Endothelial cell of umbilical vein (primary cell): ENCODE data around the gene TJP1.

Experiments
- EZH2 ChIP-seq: IDR thresholded peaks from 2 replicates; pipeline ENCODE4 v1.6.1; 2012; ENCODE audit warnings: borderline replicate concordance, low read depth, mild to moderate bottlenecking, moderate library complexity, low read length, inconsistent platforms; ENCODE audit not compliant: severe bottlenecking
- FOS ChIP-seq: IDR thresholded peaks from 2 replicates; pipeline ENCODE4 v1.6.1; 2011; ENCODE audit warnings: mild to moderate bottlenecking, low read length, moderate library complexity, borderline replicate concordance; ENCODE audit not compliant: insufficient read depth
- JUN ChIP-seq: IDR thresholded peaks from 2 replicates; pipeline ENCODE4 v1.6.1; 2011; ENCODE audit warnings: borderline replicate concordance, low read depth; ENCODE audit not compliant: insufficient read length, insufficient read depth
- MYC ChIP-seq: IDR thresholded peaks from one replicate; pipeline ENCODE4 v1.6.1; 2011; ENCODE audit warnings: mild to moderate bottlenecking, low read depth, low read length
- POLR2A ChIP-seq: IDR thresholded peaks from 2 replicates; pipeline ENCODE4 v1.6.1; 2012; ENCODE audit warnings: low read depth, mild to moderate bottlenecking, control low read depth, low read length
- POLR2AphosphoS5 ChIP-seq: IDR thresholded peaks from 2 replicates; pipeline ENCODE4 v1.6.1; 2012; ENCODE audit warnings: low read depth, mild to moderate bottlenecking, control low read depth, low read length, moderate library complexity; ENCODE audit not compliant: insufficient read depth
- TF ChIP-seq, protein P1 (sequence below), 2 donors: IDR thresholded peaks; 1 replicate in 1 of 2; 2 replicates in 1 of 2; pipeline ENCODE4 v1.5.1; 2011; ENCODE audit warnings: low read length in 2 of 2, mild to moderate bottlenecking in 2 of 2, moderate library complexity in 2 of 2, control low read depth in 1 of 2, inconsistent platforms in 1 of 2, low read depth in 1 of 2; ENCODE audit not compliant: insufficient read depth in 1 of 2; ENCODE audit errors: extremely low read depth in 1 of 2
- TF ChIP-seq, protein P2 (sequence below): IDR thresholded peaks from 2 replicates; pipeline ENCODE4 v1.6.1; 2011; ENCODE audit not compliant: insufficient read depth, insufficient read length

DNA sequence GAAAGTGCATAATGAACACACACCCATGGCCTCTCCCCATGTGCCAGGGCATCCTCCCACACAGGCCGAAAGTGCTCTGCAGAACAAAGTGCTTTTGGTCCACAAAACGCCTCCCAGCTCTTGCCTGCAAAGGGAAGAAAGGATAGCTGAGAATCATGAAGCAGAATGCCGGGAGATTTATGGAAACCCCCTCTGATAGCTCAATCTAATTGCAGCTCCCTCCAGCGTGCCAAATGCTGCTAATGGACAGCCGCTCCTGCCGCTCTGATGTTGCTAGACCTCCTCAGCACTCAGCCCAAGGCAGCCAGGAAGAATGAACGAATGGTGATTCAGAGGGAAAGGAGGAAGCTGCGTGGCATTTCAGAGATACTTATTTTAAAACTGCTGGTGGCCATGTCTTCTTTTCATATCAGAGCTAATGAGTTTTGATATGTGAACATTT is 145.3 kb downstream of the TJP1 start:
- TF ChIP-seq, protein P1, sequence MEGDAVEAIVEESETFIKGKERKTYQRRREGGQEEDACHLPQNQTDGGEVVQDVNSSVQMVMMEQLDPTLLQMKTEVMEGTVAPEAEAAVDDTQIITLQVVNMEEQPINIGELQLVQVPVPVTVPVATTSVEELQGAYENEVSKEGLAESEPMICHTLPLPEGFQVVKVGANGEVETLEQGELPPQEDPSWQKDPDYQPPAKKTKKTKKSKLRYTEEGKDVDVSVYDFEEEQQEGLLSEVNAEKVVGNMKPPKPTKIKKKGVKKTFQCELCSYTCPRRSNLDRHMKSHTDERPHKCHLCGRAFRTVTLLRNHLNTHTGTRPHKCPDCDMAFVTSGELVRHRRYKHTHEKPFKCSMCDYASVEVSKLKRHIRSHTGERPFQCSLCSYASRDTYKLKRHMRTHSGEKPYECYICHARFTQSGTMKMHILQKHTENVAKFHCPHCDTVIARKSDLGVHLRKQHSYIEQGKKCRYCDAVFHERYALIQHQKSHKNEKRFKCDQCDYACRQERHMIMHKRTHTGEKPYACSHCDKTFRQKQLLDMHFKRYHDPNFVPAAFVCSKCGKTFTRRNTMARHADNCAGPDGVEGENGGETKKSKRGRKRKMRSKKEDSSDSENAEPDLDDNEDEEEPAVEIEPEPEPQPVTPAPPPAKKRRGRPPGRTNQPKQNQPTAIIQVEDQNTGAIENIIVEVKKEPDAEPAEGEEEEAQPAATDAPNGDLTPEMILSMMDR (IDR thresholded peaks at IDR 0.05; ENCODE audit: extremely low read depth in 1 of 2, insufficient read depth in 1 of 2, low read depth in 1 of 2, low read length in 2 of 2), result no peak
- TF ChIP-seq POLR2AphosphoS5 (no peak), POLR2A (no peak), JUN (no peak), MYC (no peak), FOS (peak; percentile 58), EZH2 (no peak)
- TF ChIP-seq, protein P2, sequence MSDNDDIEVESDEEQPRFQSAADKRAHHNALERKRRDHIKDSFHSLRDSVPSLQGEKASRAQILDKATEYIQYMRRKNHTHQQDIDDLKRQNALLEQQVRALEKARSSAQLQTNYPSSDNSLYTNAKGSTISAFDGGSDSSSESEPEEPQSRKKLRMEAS, result no peak
